GM18505 (cell line): ENCODE results near the gene UBASH3B.

Source experiments
- ATAC-seq: cut with Tn5 transposase; IDR thresholded peaks from one replicate; pipeline ENCODE4 v1.9.1; 2021; ENCODE audit not compliant: unreplicated experiment
- POLR2A ChIP-seq: IDR thresholded peaks from 4 replicates; pipeline ENCODE4 v1.6.1; 2011; ENCODE audit warnings: borderline replicate concordance; ENCODE audit not compliant: insufficient read depth, insufficient read length; ENCODE audit errors: extremely low read depth

UBASH3B gene

DNA sequence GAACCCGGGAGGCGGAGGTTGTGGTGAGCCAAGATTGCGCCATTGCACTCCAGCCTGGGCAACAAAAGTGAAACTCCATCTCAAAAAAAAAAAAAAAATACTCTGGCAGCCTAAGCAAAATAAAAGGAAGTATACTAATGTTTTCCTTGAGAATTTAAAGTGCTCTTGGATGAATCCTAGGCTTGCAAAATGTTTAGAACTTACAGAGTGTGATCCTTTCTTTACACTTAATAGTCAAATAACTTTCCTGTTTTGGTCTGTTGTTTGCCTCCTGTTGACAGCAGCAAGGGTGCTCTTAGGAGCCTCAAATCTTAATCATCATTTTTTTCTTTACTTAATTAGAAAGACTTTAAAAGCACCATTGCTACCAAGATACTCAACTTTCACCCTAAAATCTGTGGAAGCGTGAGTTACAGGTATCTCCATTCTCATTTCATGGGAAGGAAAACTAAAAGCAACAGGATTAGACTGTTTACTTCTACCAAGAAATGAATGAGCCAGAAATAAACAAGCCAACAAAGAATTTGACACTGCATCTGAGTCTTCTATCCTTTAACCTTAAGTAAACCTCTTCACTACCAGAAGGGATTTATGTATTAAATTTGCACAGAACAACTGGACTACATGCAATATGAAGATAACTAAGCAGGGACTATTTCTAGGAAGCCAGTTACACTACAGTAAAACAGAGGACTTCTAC lies 144.0 kb downstream of the UBASH3B start:
- no peak for TF ChIP-seq POLR2A
- no peak for ATAC-seq

GRCh38 chr11:122802876-122803275 lies 147.4 kb downstream of the UBASH3B start:
- no peak for ATAC-seq
- no peak for TF ChIP-seq POLR2A

- TF ChIP-seq POLR2A, result no peak
- ATAC-seq, result no peak
These were observed 147.8 kb downstream of the UBASH3B start for GRCh38 chr11:122803306-122803705.

DNA sequence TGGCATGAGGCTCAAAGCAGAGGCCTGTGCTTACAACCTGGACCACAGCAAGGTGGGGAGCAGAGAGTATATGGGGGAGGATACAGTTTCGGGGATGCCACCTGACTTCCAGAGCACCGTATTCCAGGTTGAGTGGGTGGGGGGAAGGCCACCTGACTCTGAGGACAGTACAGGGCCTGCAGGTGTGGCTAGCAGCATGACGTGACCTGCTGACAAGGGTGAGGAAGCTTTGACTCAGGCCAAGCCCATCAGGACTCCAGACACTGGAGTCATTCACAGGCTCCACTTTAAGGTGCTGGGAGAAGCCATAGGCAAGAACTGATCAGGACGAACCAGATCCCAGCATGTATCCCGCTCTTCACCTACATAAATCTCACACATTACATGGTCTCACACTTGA lies 148.2 kb downstream of the UBASH3B start:
- no peak for TF ChIP-seq POLR2A
- no peak for ATAC-seq

GRCh38 chr11:122804161-122804560 lies 148.6 kb downstream of the UBASH3B start:
- no peak for ATAC-seq
- no peak for TF ChIP-seq POLR2A

GRCh38 chr11:122804796-122805195 lies 149.3 kb downstream of the UBASH3B start:
- no peak for ATAC-seq
- TF ChIP-seq POLR2A, result no peak

DNA sequence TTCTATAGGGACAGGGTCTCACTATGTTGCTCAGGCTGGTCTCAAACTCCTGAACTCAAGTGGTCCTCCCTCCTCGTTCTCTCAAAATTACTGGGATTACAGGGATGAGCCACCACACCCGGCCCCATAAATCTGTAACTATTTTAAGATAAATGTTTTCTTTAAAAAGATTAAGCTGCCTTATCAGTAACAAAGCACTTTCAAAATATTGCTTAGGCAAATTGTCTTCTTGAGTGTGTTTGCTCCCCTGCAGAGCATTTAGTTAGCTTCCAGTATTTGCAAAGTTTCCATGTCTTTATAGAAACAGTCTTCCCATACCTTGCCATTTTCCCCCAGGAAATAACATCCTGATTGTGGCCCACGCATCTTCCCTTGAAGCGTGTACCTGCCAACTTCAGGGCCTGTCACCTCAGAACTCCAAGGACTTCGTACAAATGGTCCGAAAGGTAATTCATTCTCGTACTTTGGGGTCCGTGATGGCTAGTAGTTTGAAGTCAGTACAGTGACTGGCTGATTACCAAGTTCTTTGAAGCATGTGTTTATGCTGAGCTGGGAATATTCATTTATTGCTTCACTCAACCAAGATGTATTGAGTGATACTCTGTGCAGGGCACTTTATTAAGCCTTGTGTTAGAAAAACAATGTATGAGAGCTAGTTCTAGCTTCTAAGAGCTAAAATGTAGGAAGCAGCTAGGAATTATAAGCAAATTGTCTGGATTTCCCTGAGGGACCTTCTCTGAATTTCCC lies 152.4 kb downstream of the UBASH3B start:
- no peak for TF ChIP-seq POLR2A
- ATAC-seq, result no peak

DNA sequence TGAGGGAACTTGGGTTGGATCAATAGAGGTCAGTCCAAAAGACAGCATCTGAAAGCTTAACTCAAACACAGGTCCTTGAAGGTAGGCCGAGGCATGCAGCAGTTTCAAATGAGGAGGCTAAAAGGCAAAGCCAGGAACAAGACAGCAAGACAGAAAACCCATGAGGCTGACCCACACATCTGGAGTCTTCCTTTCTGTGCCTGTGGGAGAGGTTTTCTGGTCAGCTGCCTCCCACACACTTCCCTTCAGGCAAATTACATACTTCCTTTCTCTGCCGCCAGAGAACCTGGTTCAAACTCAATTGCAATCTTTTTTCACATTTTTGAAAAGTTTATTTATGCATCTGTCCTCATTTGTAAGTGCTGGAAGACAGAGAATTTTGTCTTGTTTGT lies 153.0 kb downstream of the UBASH3B start:
- no peak for TF ChIP-seq POLR2A
- no peak for ATAC-seq

DNA sequence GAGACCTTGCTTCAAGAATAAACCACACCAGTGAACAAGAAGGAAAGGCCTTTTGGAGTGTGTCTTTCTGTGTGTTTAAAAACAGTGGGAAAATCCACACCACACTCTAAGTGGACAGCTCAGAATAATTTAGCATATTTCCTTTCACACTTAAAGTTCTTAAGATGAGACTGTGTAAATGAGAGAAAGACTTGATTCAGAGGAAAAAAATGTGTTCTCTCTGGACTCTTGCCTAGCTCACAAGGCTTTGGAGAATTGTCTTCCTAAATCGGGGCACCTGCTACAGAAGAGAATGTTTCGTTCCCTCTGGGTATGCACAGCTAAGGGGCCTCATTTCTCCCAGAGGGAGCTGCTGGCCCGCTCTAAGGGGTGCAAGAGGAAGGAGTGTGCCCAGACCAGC lies 154.3 kb downstream of the UBASH3B start:
- TF ChIP-seq POLR2A, result no peak
- ATAC-seq, result no peak

GRCh38 chr11:122811721-122812120 lies 156.2 kb downstream of the UBASH3B start:
- no peak for ATAC-seq
- no peak for TF ChIP-seq POLR2A

DNA sequence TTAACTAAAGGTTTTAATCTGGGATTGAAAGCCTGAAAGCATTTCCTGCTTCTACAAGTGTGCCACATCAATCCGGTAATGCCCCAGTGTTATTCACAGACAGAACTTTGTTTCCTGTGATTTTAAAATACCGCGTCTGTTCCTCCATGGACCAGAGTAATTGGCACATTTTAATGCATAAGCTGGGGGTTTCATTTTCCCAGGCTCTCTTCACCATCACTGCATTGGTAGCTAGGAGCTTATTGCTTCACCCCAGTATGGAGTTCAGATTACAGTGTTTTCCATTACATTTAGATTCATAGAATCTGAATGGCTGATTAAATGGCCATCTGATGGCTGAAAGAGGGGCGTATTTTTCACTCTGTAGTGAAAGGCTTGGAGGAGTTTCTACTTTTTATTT lies 157.1 kb downstream of the UBASH3B start:
- TF ChIP-seq POLR2A, result no peak
- no peak for ATAC-seq

GRCh38 chr11:122813176-122813893 lies 157.8 kb downstream of the UBASH3B start:
- TF ChIP-seq POLR2A, result no peak
- no peak for ATAC-seq

DNA sequence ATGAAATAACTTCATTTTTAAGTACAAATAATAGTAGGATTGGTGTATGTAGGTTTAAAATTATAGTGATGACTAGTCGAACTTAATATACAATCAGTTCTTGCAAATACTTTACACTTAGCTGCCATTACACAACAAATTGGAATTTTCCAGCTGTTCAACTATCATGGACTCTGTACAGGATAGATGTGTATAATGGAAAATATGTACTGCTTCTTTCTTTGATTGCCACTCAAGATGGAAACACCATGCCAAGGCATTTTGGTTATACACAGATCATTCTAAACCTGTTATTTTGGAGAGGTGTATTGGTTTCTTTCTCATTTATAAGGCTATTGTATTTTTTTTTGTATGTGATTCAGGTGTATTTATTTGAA lies 158.4 kb downstream of the UBASH3B start:
- no peak for TF ChIP-seq POLR2A
- ATAC-seq, result no peak

- ATAC-seq, result no peak
- TF ChIP-seq POLR2A, result no peak
These were observed 158.9 kb downstream of the UBASH3B start for GRCh38 chr11:122814401-122814800.
